Raji (cell line): Measurements from ENCODE around the gene AGPAT4.

Source experiments
- POLR2A ChIP-seq: IDR thresholded peaks from 2 replicates; pipeline ENCODE4 v1.6.1; 2011; ENCODE audit warnings: low read depth, low read length, control low read depth; ENCODE audit not compliant: insufficient read depth

Gene AGPAT4

DNA sequence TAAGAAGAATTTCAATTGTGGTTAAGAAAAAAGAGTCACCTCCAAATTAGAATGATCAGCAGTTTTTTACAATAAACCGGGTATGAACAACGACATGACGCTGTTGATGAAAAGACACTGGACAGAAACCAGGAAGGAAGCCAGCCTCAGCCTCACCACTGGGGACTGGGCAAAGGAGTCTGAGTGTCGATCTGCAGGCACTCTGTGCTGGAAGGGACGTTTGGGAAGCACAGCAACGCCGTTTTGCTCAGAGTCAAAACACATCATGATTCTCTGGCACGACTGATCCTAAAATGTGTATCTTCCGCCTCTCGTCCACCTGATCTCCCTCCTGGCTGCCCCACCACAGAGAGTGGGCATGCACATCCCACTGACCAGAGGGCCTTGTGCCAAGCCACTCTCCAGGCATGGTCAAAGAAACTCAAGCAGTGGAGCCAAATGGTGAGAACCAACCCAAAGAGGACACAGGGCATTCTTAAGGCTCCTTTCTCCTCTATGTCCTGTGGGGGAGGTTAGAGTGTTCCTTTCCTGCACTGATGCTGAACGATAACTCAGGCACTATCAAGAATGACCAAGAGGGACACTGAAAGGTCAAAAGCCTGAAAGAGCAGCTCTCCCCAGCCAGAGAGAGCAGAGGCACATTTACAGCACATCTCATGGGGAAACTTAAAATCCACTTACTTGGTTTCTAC is 68.8 kb downstream of the AGPAT4 start:
- no peak for TF ChIP-seq POLR2A

DNA sequence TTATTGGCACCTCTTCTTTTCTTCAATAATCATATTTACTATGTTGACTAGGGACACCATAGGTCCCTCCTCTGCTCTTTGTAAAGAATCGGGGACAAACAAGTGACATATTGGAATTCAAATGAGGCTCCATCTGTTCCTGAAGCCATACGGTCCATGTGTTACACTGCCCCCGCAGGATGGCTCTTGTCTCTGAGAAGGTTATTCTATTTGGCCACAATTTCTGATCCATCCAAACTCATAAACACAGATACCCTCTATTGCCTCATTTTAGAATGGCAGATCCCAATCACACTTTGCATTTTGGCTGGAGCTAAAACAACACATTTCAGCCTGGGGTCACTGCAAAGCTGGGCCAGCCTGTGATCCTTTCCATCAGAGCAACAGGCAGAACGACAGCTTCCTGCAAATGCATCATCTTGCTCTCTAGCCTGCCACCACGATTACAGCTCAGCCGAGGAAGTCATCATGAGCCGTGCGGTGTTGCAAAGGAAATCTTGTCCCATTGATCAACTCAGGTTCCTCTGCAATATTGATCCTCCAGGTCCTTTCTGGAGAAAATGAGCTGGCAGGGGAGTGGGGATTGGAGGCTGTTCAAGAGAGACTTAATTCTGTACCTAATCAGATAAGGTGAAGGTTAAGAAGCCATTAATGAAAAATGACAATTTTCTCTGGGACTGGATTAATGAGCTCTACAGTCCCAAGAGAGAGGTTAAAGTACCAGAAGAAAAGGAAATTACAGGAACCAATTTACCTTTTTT is 73.1 kb downstream of the AGPAT4 start:
- TF ChIP-seq POLR2A: no peak

DNA sequence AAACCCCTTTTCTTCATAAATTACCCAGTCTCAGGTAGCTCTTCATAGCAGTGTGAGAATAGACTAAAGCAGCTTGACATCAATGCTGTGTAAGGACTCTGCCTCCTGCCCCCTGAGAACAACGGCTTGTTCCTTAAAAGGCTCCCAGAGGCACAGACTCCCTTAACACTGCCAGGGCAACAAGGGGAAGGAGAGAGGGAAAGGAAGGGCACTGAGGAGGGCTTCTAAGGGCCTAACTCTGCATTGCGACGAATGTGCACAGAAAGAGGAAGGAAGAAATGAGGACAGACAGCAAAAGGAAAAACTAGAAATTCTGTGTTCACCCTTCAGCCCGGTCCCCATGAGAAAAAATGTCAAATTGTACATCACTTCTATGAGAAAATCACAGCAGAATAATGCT is 74.0 kb downstream of the AGPAT4 start:
- TF ChIP-seq POLR2A: no peak

DNA sequence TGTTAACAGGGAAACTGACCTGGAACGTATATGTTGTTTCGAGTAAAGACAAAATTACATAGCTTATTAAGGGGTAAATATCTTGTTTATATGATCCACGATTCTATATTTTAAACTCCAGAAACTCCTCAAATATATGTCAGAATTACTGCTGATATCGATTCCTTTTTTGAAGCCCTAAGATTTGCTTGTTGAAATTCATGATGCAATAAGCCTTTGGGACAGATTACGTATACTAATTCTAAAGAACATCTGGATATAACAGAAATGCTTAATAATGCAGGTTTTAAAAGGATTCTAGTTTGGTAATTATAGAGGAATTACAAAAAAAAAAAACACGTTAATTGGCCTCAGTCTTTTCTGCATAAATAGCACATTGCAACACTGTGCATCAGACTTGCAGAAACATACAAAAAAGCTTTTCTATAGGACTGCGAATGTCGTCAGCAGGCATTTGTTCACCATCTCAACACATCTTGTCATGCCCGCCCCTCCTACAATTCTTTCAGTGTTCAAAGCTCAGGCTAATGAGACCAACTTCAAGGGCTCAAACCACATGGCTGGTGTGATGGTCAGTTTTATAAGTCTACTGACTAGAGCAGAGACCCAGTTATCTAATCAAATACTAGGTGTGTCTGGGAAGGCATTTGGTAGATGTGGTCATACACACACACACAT is 74.9 kb downstream of the AGPAT4 start:
- no peak for TF ChIP-seq POLR2A

DNA sequence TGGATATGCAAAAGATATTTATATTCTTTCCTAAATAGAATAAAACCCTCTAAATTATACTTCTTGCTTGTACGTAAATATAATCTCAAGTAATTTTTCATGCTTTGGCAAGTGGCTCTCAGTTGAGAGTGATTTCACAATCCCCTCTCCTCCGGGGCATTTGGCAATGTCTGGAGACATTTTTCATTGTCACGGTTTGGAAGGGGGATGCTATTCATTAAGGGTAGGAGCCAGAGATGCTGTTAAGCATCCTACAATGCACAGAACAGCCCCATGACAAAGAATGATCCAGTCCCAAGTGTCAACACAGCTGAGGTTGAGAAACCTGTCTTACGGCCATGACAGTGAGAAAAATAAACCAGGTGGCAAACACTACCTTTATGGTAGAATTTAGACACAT is 75.7 kb downstream of the AGPAT4 start:
- TF ChIP-seq POLR2A: no peak

DNA sequence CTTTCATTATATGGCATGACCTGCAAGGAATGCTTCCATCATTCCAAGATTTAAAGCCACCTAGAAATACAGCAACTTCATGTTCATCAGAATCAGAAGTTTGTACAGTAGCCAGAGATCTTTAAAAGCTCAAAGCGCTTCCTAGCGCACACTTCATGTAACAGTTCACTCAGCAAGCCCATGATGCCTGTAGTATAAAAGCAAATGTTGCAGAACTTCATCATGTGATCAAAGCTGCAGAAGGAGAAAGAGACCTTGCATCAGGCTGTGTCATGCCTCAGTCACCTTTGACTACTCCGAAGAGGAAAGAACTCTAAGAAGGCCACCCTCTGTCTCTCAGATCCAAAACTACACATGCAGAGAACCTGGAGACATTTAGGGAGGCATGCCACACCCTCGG is 78.5 kb downstream of the AGPAT4 start:
- TF ChIP-seq POLR2A: no peak

DNA sequence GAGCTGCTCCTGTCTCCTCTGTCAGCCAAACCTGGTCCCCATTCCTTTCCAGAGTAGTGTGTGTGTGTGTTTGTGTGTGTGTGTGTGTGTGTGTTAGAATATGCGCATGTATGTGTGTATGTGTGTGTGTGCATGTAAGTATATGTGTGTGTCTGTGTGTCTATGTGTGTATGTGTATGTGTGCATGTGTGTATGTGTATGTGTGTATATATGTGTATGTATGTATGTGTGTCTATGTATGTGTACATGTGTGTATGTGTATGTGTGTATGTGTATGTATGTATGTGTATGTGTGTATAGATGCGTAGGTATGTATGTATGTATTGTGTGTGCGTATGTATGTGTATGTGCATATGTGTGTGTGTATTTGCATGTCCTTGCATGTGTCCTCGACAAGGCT is 79.5 kb downstream of the AGPAT4 start:
- no peak for TF ChIP-seq POLR2A

DNA sequence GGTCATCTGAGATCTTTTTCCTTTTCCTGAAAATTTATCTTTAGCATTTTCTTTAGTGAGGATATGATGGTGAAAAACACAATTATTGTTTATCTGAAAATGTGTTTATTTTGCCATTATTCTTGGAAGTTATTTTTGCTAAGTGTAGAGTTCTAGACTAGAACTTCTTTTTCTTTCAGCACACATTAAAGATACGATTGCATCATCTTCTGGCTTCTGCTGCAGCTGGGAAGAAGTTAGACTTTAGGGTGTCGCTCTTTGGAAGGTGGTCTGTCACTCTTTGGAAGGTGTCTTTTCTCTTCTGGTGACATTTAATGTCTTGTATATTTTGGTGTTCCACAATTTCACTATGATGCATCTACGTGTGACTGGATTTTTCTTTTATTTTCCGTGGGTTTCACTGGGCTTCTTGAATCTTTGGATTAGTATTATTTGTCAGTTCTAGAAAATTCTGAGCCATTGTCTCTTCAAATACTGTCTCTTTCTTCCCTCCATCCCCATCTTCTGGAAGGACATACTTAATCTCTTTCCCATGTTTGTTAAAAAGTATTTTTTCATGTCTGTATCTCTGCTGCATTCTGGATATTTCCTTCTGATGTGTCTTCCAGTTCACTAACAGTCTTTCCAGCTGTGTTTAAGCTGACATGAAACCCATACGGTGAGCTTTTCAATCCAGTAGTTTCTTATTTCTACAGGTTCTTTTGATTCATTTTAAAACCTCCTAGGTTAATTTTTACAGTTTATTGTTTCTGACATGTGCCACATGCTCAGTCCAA is 81.0 kb downstream of the AGPAT4 start:
- no peak for TF ChIP-seq POLR2A

DNA sequence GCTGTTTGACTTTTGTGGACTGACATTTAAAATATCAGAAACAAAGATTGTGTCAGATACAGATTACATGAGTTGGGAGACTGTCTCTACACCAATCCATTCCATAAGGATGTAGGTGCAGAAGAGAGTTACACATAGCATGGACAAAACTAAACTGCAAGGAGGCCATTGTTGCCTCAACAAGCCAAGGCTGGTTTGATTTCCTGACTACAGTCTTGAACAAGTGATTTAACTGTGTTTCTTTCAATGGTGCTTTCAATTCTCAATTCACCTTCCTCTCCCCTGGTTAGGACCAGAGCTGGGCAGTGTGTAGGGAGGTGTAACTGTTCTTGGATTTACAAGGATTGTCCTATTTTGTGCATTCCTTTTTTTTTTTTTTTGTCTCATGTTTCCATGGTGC is 82.2 kb downstream of the AGPAT4 start:
- TF ChIP-seq POLR2A: no peak

DNA sequence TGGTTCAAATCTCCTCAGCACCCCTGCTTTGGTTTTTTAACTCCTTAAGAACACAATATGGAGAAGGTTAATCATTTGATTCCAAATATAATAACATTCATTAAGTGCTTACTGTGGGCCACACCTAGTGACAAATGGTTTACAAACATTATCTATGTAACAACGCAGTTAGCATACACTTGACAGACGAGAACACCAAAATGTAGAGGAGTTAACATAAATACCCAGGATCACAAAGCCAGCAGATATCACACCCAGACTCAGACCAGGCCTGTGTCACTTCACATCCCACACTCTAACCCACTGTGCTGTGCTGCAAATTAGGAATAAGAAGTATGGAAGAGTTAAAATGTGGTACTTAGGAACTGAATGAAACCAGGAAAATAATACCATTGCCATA is 82.9 kb downstream of the AGPAT4 start:
- TF ChIP-seq POLR2A: no peak

DNA sequence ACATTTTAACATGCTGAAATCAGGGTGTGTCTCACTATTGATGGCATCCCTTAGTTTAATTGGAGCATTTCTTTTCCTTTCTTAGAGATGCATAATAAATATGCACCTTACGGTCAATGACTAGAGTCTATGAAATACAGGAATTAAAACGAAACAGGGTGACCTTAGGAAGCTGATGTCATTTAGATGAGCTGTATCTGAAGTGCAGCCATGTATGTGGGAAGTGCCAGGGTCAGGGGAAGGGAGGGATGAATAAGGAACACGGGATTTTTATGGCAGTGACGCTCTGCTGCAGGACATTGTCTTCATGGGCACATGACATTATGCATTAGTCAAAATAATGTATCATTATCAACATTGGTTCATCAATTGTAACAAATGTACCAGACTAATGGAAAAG is 84.0 kb downstream of the AGPAT4 start:
- TF ChIP-seq POLR2A: no peak

DNA sequence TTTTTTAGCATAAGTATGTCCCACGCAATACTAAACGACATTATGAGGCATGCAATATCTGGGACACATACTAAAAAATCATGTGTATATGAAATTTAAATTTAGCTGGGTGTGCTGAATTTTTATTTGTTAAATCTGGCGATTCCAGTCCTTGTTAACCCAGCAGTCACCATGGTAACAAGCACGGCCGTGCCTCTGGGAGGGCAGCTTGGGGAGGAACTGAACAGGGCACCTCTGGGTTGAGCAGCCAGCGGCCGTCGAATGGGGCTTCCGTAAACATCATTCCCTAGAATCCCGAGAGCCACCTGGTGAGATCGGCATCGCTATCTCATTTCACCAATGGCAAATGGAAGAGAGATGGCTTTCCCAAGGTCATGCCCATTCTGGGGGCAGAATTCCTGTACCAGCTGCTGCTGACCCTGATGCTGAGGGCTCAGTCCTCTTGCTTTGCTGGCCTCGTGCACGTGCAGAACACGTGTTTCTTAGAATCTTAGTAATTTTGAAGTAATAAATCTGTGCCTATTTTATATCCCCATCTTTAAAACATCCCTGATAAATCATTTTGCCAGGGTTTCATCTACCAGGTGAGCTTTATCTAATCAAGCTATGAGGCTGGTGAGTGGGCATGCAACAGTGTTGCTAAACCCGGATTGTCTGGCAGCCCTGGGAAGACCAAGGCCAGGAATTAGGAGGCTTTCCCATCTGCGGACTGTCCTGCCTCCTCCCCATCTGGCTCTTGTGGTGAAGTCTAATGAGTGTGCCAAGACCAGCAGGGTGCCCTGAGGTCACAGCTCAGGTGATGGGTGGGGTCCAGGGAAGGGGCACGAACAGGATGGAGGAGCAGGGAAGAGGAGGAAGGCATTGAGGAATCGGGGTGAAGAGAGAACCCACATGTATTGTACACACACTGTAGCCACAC is 85.1 kb downstream of the AGPAT4 start:
- no peak for TF ChIP-seq POLR2A

DNA sequence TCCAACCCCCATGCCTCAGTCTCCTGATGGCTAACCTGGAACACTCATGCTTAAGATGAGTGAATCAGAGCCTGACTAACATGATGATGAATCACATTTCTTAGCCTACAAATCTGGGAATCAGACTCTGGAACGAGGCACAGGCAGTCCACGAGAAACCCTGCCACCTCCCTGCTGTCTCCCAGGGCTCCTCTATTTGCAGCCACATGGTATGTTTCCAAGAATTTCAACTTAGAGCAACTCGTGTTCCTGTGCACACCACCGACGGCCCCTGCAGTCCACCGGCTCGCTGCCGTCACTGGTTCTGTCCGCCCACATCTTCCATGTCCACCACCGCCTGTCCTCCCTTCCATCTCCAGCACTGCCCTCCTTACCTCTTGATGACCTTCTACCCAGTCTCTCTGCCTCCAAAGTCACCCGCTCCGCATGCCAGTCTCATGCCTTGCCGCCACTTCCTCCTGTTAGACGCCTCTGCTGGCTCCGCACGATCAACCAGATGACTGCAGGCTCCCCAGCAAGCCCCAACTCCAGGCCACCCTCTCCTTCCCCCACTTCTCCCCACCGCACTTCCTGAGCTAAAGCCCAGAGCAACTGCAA is 87.6 kb downstream of the AGPAT4 start:
- TF ChIP-seq POLR2A: no peak

DNA sequence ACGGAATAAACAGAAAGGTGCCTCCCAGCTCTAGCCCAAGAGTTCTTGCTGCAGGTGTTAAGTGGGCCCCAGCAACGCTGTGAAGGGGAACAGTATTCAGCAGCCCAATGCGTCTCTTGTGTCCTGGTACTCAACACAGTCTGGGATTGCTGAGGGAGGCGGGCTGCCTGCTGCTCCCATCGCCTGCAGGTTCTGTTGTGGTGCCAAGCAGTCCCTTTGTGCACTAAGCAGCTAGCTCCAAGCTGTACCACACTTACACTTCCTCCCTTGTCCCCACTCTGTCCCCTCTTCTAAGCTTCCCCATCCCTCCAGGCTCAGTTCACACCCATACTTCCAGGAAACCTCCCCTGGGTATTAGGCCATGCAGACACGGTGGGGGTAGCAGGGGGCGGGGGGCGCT is 92.7 kb downstream of the AGPAT4 start:
- TF ChIP-seq POLR2A: no peak
